ENCODE data around the gene LONRF2.
A peak's percentile ranks its signal among the peaks of the same experiment; 100 is the strongest.
"Not testable (repeated sequence)": the region's sequence is repeated elsewhere in the genome, so short reads cannot be mapped to it uniquely, and the experiment has no call there.

LONRF2 gene

DNA sequence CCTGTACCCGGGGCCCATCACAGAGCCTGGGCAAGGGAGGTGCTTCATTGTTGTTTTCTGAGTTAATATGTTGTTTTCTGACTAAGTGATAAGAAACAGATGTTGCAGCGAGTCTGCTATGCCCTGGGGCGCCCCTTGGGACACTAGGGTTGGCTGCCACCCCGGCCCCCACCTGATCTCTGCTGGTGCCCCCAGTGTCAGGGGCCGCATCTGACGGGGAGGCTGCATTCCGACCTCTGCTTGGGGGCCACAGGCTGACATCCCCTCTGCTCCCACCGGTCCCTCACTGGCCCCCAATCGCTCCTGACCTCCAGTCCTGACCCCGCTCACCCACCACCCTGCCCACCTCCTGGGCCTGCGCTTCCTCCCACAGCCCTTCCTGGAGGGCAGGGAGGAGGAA is 65.9 kb downstream of the LONRF2 start:
- no peak for DNase-seq

DNA sequence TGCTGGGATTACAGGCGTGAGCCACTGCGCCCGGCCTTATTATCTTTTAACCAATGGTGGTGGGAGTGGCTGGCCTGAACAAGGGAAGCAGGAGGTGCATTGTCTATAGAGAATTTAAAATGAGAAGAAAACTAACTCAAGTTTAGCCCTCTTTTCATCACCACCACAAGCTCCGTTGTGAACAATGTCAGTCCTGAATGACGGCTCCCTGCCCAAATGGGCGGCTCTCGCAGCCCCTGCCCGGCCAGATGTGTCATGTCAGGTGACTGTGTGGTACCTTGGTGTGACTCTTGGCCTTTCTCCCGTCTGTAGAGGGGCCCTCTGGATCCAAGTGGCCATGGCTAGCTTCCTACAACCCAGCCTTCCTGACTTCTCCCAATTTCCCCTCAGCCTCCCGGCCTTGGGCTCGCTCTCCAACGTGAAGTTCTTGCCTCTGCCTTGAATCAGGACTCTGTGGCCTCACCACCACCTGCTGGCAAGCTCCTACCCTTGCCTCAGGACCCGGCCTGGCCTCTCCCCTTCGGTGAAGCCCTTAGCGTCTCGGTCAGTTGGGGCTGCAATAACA is 67.6 kb downstream of the LONRF2 start:
- no peak for DNase-seq

GRCh38 chr2:100253786-100254185 is 68.5 kb downstream of the LONRF2 start:
- DNase-seq: no peak

DNA sequence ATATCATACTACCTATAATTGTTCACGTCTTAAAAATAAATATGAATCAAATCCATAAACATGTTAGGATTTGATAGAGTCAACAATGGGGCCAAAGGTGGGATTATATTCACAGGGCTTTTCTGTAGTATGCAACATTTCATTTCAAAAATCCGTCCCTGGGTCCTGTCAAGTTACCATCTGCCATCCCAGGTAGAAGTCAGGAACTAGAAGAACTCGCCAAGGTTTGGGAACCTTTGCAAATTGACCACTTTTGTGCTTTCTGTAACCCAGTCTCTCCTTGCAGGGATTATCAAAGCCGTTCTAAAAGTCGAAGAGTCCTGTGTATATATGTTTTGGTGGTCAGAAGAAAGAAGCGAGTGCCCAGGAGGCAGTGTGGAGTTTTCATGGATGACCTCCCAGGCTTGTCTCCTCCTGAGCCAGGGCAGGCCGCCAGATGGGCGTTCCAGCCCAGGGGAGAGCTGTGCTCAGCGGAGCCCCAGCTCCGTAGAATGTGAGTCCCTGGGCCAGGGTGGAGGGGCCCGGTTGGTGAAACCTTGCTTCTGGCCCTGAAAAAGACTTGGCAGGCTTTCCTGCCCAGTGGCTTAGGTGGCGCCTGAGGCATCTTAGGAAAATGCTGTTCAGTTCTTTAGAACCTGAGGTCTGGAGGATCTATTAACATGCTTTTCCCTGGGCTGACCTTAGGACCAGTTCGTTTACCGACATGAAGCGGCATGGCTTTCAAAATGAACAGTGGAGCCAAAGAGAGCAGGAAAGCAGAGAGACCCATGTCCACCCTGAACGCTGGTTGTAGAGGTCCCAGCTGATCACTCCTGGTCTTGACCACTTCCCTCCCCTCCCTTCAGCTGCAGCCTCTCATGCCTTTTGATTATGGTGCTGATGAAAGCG is 69.2 kb downstream of the LONRF2 start:
- DNase-seq: no peak

DNA sequence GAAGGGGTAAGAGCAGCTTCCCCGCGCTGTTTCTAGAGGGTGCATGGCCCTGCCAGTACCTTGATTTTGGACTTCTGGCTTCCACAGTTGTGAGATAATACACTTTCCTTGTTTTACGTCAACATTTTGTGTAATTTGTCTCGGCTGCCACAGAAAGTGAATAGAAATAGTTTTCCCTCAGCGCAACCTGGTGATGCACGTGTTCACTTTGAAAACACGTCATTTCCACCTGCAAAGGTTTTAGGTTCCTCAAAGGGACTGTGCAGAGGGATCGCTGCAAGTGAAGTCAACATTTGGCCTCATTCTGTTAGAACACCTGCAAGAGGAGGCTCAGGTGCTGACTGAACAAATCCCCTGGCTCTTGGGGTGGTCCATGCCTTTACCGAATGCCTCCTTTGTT is 71.7 kb downstream of the LONRF2 start:
- no peak for DNase-seq

GRCh38 chr2:100248971-100249370 is 73.3 kb downstream of the LONRF2 start:
- no peak for DNase-seq

GRCh38 chr2:100248556-100248955 is 73.7 kb downstream of the LONRF2 start:
- not testable (repeated sequence) for DNase-seq

DNA sequence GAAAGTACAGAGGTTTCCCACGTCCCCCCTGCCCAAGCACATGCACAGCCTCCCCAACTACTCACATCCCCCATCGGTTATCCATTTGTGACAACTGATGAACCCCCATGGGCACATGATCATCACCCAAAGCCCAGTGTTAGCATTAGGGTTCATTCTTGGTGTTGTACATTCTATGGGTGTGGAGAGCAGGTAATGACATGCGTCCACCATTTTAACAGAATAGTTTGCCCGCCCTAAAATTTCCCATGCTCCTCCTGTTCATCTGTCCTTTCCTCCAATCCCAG is 74.3 kb downstream of the LONRF2 start:
- DNase-seq: no peak

GRCh38 chr2:100247256-100248043 is 74.9 kb downstream of the LONRF2 start:
- no peak for DNase-seq

DNA sequence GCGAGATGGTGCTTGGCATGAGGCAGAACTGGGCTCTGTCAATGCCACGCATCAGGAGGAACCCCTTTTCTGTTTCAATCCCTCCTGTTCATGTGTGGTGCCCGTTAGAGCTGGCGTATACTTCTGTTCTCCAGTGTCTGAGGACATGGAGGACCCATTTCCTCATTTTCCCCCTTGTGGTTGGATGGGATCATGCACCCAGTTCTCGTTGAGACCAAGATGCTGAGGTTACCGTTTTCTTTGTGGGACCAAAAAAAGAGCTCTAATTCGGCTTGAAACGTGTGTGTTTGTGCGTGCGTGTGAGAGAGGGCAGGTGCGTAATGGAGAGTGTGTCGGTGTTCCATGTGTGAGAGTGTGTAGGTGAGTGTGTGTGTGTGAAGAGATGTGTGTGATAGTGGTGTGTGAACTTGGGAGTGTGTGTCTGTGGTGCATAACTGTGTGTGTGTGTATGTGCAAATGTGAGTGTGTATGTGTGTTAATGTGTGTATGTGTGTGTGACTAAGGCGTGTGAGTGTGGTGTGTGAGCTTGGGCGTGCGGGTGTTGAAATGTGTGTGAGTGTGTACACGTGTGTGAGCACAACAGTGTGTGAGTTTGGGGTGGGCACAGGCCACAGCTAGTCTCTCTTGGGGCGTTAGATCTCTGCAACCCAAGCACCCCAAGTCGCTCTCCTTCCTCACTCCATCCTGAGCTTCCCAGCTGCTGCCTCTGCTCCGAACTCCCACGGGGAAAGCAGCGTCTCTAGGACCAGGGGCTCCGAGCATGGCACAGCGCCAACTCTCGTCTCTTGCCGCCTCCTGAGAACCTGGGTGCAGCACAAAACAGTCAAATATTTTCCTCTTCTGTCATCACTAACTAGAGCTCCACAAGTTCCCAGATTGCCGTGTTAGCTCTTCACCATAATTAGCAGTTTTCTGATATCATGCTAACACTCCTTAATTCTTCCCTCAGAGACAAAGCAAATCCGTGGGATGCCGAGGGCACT is 75.8 kb downstream of the LONRF2 start:
- peak in 1 of 58 donors; percentile 2 for DNase-seq

DNA sequence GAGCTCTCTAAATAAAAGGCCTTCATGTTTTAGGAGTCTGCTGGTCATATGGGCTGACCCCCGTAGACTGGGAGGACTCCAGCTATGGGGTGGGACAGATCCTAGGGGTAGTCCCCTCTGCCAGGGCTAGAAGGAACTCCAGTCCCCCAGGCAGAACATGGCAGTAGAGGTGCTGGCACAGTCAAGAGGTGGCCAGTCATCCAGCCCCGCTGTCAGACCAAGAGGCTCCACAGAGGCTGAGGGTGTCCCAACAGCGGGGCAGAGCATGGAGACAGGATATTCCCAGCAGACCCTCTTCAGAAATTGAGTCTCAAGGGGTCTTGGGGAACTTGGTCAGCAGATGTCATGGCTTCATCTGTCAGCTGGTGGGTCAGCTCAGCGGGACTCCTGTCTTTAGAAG is 76.6 kb downstream of the LONRF2 start:
- no peak for DNase-seq

DNA sequence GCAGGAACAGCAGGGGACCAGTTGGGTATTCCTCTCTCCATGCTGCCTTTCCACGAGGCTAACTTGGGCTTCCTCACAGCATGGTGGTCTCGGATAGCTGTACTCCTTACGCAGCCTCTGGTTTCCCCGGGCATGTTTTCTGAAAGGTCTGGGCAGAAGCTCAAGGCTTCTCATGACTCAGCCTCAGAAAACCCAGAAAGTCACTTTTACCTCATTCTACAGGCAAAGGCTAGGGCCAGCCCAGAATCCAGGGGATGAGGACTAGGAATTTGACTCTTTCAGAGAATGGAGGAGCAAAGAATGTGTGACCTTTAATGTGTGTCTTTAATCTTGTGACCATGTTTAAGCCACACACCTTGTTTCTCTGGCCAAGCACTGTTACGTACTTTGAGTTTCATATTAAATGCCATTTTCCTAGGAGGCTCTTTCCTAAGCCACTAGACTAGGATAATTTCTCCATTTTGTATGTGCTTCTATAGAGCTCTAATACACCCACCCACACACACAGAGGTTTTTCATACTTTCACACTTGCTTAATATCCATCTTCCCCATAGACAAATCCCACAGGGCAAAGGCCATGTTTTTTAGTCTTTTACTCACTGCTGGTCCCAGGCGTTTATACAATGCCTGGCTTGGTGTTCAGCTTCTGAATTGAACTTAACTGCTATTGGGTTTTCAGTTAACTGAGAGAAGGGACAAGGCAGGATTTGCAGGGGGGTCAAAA is 77.3 kb downstream of the LONRF2 start:
- no peak for DNase-seq

- no peak for DNase-seq
Observed at GRCh38 chr2:100243631-100244030, 78.7 kb downstream of the LONRF2 start.

- peak in 38 of 58 donors; percentile 5 to 61 (median 22) for DNase-seq
Observed at GRCh38 chr2:100242891-100243619, 79.2 kb downstream of the LONRF2 start.

DNA sequence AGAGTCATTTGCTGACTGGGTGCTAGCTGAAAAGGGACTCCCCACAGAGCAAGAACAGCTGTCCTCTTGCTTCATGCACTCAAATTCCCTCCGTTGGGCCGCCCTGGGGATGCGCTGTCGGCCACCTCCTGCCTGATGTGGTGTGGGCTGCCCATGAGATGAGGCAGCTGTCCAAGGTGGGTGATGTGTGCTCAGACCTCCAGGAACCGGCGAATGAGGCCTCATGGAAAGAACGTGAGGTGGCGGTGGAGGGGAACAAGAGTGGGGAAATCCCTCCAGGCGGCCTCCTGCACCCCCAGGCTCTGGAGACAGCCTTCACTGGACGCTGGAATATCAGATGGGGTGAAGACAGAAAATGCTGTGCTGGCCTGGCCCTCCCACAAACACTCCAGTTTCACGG is 79.8 kb downstream of the LONRF2 start:
- DNase-seq: no peak

- DNase-seq: no peak
Observed at GRCh38 chr2:100241236-100241635, 81.1 kb downstream of the LONRF2 start.

GRCh38 chr2:100240386-100240785 is 81.9 kb downstream of the LONRF2 start:
- no peak for DNase-seq

DNA sequence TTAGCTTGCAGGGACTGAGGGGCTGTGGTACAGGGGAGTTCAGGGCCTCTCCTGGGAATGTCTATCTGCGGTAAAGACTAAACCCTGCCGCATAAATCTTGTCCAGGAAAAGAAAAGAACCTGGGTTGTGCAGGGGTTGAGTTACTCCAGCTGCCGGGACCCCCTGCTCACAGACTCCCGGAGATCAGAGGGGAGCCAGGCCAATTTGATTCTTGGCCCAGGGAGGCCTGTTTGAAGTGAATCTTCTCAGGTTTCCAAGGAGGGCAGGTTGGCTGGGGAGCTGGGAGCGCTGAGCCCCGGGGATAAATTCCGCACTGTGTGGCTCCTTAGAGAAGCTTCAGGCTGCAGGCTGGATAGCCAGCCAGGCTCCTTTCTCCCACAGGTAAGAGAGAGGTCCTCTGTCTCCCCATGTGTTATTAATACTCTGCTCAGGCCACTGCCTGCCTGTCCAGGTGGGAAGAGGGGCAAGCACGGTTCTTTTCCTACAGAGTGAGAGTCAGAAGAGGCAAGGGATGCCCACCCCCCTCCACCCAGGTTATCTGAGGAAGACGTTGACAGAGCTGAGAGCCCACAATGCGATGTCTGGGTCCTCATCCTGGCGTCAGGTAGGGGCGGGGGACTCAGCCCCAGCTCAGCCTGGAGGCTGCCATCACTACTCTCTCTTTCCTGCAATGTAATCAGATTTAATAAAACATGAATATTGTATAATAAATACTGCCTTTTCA is 82.7 kb downstream of the LONRF2 start:
- DNase-seq: no peak

- DNase-seq: no peak
Observed at GRCh38 chr2:100238471-100238870, 83.8 kb downstream of the LONRF2 start.
